ENCODE results near the gene PIP4K2A.
A peak's percentile ranks its signal among the peaks of the same experiment; 100 is the strongest.

Gene PIP4K2A

DNA sequence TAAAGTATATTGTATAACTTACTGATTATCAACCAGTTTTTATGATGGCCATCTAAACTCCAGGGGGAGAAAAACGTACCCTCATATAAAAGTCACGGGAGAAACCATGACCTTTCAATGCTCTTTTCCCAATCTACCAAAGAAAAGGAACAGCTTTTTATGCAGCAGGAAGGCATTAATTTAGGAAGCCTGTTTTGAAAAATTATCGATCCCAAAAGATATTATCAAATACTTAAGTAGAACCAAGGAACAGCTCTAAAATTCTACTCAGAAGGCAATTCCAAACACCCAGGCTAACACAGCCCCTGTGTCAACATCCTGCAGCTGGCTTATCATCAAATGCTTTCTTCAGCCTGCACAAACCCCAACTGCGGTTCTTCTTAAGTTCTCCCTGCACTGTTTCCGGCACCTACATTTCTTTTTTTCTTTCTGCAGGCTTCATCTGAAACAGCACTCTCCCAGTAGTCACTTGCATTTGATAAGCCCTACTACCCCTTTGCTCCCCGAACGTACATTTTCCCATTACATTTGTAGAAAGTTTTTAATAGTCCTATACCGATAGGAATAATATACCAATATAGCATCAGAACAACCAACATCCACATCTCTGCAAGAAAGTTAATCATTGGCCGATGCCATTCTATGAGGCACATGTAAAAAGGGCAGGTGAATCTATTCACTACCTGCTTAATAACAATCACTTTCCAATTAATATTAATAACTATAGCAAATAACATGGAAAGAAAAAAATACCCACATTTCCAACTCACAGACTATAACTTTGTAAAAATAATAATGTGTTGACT lies 47.9 kb downstream of the PIP4K2A start:
- no peak for DNase-seq (ENCODE audit: low read depth in 2 of 2)

DNA sequence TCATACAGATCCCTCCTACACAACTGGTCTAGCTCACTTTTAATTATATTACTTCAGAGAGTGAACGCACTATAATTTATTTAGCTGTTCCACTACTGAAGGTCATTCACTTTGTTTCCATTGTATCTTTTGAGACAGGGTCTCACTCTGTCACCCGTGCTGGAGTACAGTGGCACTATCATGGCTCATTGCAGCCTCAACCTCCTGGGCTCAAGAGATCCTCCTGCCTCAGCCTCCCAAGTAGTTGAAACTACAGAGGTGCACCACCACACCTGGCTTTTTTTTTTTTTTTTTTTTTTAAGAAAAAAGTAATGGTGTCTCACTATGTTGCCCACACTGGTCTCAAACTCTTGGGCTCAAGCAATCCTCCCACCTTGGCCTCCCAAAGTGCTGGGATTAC lies 49.0 kb downstream of the PIP4K2A start:
- no peak for DNase-seq (ENCODE audit: low read depth in 2 of 2)

DNA sequence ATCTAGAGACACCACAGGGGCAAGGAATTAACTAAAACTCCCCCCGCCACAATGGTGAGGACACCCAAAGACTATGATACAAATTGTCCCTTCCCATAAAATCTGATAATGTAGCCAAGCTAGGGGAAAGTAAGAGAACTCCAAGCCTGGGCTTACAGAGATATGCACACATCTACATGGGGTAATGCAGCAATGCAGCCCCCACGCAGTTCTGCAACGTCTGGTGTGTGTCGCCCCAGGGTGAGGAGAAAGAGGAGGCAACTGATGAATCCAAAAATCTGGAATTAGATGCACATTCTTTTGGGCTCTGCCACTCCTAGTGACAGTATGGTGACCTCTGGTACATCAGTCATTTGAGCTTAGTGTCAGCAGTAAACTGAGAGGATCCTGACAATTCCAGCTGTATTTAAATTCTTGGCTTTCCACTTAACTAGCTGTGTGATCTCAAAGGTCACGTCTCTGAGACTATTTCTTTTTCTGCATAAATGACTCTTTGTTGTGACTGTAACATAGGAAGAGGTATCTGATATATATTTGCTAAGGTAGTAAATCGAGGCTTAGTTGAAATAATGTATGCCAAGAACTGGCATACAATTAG lies 51.5 kb downstream of the PIP4K2A start:
- no peak for DNase-seq (ENCODE audit: low read depth in 2 of 2)

DNA sequence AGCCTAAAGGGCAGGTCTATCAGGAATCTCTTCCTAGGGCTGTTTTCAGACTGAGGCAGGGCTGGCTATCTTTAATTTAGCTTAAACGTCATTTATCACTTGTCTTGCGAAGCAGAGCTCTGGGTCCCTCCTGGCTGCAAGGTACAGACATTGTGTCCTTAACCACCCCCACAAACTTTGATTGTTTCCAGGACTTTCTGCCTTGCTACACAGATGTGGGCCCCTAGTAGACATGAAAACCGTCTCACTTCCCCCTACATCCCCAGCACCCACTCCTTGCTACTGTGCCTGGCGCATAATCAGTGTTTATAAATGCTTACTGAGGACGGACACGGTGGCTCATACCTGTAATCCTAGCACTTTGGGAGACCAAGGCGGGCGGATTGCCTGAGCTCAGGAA lies 54.5 kb downstream of the PIP4K2A start:
- no peak for DNase-seq (ENCODE audit: low read depth in 2 of 2)

DNA sequence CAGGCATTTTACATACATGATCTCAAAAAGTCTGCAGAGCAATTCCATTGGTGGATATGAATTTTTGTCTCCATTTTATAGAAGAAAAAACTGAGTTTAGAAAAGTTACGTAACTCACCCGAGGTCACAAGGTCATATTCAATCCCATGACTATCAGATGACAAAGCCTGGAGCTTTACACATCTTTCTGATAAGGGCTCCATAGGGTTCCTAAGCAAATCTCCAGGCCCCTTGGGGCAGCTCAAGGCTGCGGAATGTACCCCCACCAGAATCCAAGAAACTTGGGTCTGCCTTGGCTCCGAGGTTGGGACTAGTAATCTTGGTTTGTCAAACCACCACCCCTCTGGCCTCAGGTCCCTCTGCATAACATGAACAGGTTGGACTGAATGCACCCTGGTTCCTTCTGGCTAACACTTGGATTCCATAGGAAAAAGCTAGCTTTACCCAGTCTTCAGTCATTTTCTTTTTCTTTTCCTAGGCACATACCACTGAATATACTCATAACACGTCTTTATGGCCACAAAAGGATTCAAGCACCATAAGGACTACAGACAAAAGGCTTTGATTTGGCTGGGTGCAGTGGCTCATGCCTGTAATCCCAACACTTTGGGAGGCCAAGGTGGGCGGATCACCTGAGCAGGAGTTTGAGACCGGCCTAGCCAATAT lies 55.5 kb downstream of the PIP4K2A start:
- DNase-seq (ENCODE audit: low read depth in 2 of 2), result no peak

DNA sequence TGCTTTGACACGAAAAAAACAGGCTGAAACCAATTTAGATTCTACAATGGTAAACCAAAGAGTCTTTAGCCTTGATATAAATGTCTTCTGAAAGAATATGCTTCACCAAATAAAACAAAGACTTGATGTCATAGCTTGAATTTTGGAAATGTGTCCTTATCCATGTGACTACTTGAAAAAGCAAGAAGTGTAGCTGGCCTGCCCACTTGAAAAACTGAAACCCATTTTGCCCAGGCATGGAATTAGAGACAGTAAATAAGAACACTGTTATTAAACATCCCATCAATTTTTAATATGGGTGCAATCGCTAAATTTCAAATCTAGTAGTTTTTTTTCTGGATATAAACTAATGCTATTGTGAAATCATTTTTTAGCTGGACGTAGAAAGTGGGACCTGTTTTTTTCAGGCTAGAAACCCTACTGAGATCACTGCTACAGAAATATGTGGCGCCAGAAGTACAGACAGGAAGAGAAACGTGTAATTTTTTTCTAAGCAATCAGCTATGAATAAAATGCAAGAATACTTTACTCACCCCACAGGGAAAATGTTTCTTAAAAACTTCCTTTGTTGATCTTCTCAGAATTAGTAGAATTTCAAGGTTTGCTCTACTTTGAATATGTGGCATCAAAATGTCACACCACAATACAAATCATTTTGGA lies 56.7 kb downstream of the PIP4K2A start:
- no peak for DNase-seq (ENCODE audit: low read depth in 2 of 2)

DNA sequence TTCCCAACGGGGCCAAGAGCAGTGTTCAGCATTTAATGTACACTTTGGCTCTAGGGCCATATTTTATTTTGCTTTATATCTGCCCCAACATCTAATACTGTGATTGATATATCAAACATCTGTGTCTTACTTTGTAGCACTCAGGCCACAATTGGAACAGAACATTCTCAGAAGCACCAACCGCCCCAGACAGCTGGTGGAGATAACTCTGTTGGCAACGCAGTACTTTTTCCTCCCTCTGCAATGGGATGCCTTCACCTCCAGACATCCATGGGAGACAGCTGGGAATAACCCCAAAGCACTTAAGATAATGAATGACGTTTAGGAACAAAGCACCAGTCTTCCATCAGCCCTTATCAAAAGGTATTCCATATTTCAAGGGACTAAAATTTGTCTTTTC lies 57.4 kb downstream of the PIP4K2A start:
- no peak for DNase-seq (ENCODE audit: low read depth in 2 of 2)

DNA sequence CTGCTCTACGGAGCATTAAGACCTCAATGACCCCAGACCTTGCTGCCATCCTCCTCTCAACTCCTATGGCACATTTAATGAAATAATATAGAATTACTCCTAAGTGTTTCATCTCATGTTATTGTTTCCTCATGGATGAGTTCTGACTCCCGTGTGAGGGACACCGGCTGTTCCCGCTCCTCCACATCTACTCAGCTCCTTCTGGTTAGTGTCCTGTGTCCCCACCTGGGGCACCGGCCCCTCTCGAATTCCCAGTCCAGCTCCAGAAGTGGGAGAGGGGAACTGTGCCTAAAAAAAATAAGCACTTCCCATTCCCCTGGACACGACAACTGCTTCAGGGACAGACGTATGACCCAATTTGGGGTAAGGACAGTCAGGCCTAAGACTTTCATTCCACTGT lies 58.3 kb downstream of the PIP4K2A start:
- no peak for DNase-seq (ENCODE audit: low read depth in 2 of 2)

DNA sequence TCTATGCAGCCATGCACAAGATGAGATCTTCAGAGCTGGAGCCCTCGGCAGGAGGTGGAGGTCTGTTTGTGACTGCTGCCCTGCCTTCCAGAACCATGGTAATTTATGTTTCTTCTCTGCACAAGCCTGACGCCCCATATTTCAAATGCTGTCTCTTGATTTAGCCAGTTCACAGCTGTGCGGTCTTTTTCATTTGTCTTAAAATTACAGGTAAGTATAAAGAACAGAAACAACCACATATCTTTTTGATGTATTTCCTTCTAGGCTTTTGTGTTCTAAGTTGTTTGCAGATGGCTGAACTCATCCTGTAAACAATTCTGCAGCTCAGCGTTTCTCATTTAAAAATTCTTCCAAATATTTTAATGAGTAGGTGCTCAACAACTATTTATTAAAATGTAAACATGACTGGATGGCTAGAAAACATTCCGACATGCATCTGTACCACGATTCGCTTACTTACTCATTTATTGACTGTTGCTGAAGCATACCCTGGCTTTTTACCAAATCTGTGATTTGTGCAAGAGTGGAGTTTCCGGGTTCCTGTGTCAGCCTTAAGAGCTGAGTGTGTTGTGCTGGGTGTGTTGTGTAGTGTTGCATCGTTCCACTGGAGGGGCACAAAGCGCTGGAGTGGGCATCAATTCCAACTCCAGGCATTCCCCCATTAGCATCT lies 58.9 kb downstream of the PIP4K2A start:
- no peak for DNase-seq (ENCODE audit: low read depth in 2 of 2)

DNA sequence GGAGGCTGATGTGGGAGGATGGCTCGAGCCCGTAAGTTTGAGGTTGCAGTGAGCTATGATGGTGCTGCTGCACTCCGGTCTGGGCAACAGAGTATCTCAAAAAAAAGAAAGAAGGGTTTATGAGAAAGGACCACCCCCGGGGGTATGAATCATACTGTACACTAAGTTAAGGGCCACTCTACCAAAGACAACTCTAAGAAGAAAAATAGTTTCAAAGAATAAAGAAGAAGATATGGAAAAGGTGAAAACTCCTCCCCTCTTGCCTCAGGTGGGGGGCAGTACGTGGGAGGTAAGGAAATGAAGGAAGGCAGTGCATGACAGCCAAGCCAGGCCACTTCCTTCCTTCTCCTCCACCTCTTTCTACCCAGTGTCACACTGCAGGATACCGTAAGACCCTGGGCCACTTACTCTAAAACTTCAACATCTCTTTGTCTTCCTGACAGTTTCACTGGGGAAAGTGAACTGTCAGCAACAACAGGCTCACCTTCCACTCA lies 61.3 kb downstream of the PIP4K2A start:
- DNase-seq (ENCODE audit: low read depth in 2 of 2), result peak in 1 of 2 experiments; percentile 28

DNA sequence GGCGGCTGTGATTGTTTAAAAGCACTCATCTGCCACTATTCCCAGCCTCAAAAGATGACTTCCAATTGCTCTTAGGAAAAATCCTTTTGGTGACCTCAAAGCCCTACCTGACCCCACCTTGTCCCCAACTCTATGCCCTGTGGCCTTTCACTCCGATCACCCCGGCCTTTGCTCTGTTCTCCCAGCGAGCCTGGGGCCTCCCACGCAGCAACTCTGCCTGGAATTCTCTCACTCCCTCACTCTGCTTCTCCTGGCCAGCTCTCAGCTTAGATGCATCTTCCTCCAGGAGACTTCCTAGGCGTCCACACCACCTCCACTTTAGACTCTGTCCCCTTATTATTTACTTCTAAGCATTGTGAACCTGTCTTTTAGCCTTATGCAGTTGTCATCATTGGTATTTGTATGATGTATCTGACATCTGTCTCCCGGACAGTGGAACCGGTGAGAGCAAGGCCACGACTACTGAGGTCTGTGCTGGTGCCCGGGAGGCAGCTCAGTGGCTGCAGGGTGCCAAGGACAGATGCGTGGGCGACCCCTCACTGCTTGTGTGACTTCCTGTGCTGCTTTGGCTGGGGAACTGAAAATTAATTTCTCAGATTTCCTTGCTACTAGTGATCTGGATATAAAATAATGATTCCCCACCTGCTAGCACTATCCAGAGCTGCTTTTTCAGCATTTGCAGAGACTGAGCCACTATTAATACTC lies 63.0 kb downstream of the PIP4K2A start:
- DNase-seq (ENCODE audit: low read depth in 2 of 2), result no peak

DNA sequence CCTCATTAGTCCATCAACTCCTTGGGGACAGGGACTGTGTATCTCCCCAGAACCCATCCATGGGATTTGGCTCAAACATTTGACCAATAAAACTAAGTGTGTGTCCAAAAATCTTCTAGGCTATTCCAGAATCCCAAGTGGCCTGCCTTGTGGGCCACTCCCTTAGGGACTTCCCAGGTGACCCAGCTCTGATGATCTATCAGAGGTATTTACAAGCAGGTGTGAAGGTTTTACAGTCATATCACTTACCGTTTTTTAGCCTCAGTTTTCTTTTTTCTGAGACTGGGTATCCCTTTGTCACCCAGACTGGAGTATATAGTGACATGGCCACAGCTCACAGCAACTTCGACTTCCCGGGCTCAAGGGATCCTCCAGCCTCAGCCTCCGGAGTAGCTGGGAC lies 64.4 kb downstream of the PIP4K2A start:
- no peak for DNase-seq (ENCODE audit: low read depth in 2 of 2)

DNA sequence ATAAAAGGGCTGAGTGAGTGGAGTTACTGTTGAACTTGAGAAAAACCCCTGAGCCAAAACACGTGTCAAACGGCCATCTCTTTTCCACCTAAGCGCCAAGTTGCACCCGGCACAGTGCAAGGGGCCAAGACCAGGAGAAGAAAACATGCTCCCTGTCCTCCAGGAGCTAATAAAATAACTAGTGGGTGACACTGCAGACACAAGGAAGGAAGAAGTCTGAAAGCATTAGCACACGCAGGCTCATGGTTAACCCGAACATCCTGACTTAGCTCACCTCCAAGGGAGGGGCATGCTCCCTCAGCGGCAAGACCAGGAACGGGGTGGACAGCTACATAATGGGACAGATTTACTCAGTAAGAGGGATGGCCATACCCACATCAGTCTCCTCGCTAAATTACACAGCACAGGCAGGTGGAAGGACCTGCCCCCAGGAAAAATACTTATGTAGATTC lies 65.0 kb downstream of the PIP4K2A start:
- DNase-seq (ENCODE audit: low read depth in 2 of 2), result peak; percentile 34 to 35

DNA sequence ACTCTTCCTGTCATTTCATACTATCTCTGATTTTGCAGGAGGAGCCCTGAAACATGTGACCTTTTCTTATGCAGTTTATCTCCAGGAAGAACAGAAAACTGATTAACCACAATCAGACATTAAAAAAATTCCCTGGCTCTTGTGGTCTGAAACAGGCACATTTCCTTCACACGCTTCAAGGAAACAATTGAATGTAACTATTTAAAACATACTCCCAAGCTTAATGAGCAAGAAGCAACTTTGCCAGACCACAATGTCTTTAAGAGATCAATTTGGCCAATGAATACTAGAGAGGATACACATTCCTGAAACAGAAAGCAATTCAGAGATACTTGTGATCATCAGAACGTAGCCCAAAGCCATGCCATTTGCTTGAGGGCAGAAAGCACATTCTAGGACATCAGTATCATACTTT lies 65.8 kb downstream of the PIP4K2A start:
- DNase-seq (ENCODE audit: low read depth in 2 of 2), result no peak

DNA sequence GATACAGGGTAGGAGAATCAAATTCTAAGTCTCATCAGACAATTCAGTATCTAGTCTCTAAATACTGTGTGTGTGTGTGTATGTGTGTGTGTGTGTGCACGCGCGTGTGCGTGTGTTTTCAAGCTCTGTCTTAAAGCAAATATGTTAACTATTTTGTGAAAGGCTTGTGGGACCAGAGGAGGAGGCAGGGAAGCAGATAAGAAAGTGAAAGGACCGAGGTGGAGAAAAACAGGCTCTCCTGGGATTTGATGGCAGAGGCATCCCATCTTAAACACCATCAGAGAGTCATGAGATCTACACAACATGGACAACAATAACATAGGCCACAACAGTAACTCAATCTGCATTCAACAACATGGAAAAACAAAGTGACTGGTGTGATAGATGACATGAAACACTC lies 67.1 kb downstream of the PIP4K2A start:
- no peak for DNase-seq (ENCODE audit: low read depth in 2 of 2)

DNA sequence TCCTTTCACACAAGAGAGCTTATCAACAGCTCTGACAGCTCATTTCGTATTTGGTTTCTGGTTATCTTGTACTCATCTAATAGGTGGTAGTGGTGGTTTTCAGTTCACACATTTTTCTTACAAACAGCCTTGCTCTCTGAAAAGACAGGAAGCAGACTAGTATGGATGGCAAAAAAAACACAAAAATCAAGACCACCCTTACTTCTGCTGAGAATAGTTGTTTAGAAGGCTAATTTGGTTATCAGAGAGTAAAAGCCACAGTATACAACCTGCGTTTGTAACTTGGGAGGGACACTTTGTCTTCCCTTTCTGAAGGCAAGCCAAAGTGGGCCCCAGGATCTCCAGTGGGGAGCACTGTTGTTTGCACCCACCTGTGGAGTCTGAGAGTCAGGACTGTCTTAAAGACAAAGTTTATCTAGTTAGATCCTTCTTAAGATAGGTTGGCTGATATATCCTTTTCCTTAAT lies 68.0 kb downstream of the PIP4K2A start:
- DNase-seq (ENCODE audit: low read depth in 2 of 2), result no peak

DNA sequence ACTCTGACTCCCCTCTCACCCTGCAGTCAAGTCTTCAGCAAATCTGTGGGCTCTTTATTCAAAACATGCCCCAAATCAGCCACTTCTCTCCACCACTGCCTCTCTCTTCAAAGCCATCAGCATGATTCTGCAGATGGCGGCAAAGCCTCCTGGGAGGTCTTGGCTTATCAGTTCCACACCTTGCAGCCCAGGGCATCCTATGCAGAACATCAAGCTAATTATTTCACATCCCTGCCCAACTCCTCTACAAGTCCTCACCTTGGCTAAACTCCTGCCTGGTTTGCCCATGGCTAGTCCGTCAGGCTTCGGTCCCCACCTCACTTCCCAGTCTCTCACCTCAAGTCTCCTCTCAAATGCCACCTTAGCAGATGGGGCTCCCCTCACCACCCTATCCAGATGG lies 70.2 kb downstream of the PIP4K2A start:
- no peak for DNase-seq (ENCODE audit: low read depth in 2 of 2)

DNA sequence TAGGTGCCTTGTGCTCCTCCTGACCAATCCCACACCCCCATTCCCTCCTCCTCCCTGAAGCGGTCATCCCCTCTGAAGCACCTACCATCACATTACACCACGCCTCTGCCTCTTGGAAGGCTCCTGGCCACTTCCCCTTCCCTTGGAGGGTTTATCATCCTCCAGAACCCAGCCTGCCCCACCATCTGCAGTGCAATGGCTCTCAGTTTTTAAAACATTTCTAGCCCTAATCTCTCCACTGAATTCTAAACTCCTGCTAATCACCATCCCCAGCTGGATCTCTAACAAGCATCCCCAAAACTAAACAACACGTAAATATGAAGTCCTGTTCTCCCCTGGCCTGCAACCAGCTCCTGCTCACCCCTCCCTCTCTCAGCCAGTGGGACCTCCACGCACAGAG lies 70.6 kb downstream of the PIP4K2A start:
- no peak for DNase-seq (ENCODE audit: low read depth in 2 of 2)

DNA sequence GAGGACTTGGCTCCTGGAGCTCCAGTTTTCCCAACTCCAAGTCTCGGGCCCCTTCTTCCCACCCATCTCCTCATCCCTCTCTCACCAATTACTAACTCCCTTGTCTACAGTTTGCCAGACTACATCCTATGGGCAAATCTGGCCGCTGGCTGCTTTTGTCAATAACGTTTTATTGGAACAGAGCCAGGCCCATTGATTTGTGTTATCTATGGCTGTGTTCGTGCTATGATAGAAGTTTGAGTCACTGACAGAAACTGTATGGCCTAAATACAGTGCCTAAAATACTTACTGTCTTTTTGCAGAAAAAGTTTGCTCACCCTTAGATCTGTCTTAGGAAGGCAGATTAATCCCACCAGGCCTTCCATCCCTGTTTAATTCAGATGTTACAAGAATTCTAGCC lies 71.3 kb downstream of the PIP4K2A start:
- DNase-seq (ENCODE audit: low read depth in 2 of 2), result no peak

DNA sequence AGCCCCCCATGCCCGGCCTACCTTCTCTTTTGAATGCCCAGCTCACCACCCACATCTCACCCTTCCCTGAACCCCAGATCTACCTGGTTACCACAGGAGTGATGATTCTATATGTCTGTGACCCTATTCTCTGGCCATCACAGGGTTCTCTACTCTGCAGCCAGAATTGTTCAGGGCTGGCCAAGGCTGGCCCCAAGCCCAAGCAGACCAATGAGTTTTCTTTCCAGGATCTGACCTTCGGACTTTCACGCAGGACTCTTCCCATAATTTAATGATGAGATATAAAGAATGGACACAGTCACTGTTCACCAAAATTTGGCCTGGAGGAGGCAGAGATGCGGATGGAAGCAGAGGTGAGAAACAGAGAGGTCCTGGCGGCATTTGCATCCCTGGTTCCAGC lies 72.6 kb downstream of the PIP4K2A start:
- no peak for DNase-seq (ENCODE audit: low read depth in 2 of 2)

DNA sequence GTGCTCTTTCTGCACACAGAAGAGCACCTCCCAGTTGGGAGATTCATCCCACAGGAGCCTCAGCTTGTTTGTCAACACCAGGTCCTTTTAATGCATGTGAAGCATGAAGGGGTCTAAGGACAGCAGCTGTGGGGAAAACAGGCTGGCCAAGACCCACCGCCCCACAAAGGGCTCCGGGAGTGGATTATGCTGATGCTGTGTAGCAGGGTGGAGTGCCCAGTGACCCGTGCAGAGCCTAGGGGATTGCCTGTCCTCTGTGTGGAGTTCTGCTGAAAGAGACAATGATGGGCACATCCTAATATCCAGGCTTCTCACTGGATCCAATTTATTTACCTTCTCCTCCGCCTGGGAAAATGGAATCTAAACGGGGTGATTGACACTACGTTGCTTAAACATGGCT lies 74.0 kb downstream of the PIP4K2A start:
- no peak for DNase-seq (ENCODE audit: low read depth in 2 of 2)

Data from stimulated activated CD4-positive, alpha-beta T cell treated with anti-CD3 and anti-CD28 coated beads, Interleukin-12 subunit alpha, Interleukin-12 subunit beta, amount 100 ng/mL, for 24 hours (primary cell).